Activated CD8-positive, alpha-beta T cell treated with anti-CD3 and anti-CD28 coated beads, Interleukin-2, amount 10 ng/mL, durations not matched to agents 7 days and 5 days (primary cell): ENCODE data around the gene DBF4B. TPM values are rescaled to one million over a fixed set of nuclear protein-coding genes. Genes with fewer than 3 reads are reported as not detected.
"Not testable (repeated sequence)": the region's sequence is repeated elsewhere in the genome, so short reads cannot be mapped to it uniquely, and the experiment has no call there.

Experiments
- ATAC-seq: fragments of 150-1000 bp; cut with Tn5 transposase; one replicate; pipeline ENCODE4 v1.10.0; 2021; ENCODE audit warnings: moderate library complexity
- CTCF ChIA-PET: fragments of 350-600 bp; sonication (Branson Sonifier 250); formaldehyde crosslinking; loops from one replicate; lab custom pipeline; 2021; ENCODE audit warnings: antibody characterized with exemption; lab: Charles Lee
- POLR2A ChIA-PET: fragments of 350-600 bp; sonication (Branson Sonifier 250); formaldehyde crosslinking; loops from one replicate; lab custom pipeline; 2021; ENCODE audit warnings: antibody characterized with exemption; lab: Charles Lee
- DNase-seq: peaks from one replicate; pipeline ENCODE4 v3.0.0-alpha.2; 2020
- H3K27ac Mint-ChIP-seq: one replicate; pipeline ENCODE4 v1.8.0; 2021; ENCODE audit warnings: mild to moderate bottlenecking, mixed read lengths
- H3K27me3 Mint-ChIP-seq: one replicate; pipeline ENCODE4 v1.8.0; 2021; ENCODE audit warnings: low read depth, mixed read lengths
- H3K36me3 Mint-ChIP-seq: one replicate; pipeline ENCODE4 v1.8.0; 2021; ENCODE audit warnings: low read depth, mixed read lengths
- H3K4me1 Mint-ChIP-seq: one replicate; pipeline ENCODE4 v1.8.0; 2021; ENCODE audit warnings: low read depth, mixed read lengths
- H3K4me3 Mint-ChIP-seq: one replicate; pipeline ENCODE4 v1.8.0; 2021; ENCODE audit warnings: mild to moderate bottlenecking, mixed read lengths
- H3K9me3 Mint-ChIP-seq: one replicate; pipeline ENCODE4 v1.8.0; 2022; ENCODE audit warnings: mixed read lengths; ENCODE audit not compliant: insufficient read depth
- total RNA-seq, 2 experiments: library from RNA; stranded (reverse); gene quantifications; one replicate each; pipeline ENCODE4 v1.2.3, GENCODE V29; 2021

DBF4B gene
- total RNA-seq, 2 experiments from 2014 or later, result 35.1 to 36.4 TPM

- peak overlapping the region; percentile 98 for H3K4me3 Mint-ChIP-seq
- POLR2A ChIA-PET, result interaction anchor here (0.6 to 2.5 kb wide), 6 partner anchors 19 to 267 kb away, joined by 3 to 21 read pairs (median 4); partner anchors contain the start of genes DBF4B, EFTUD2 and GPATCH8
- DNase-seq, result no peak
- ATAC-seq, result peak; percentile 14
- H3K4me1 Mint-ChIP-seq, result peaks cover 28% of the 10 kb centered on the region
- peaks cover 4% of the 10 kb centered on the region for H3K36me3 Mint-ChIP-seq
- H3K27ac Mint-ChIP-seq, result peak overlapping the region; percentile 93
- CTCF ChIA-PET, result interaction anchor here (0.8 to 4.0 kb wide), 4 partner anchors 16 to 156 kb away, joined by 5 to 21 read pairs (median 8); partner anchors contain the start of gene DBF4B
- no peaks in the 10 kb centered on the region for H3K9me3 Mint-ChIP-seq
- no peaks in the 10 kb centered on the region for H3K27me3 Mint-ChIP-seq
Measured at GRCh38 chr17:44688675-44689476, 19.6 kb upstream of the DBF4B start.

GRCh38 chr17:44689477-44690217 lies 18.8 kb upstream of the DBF4B start, which contains the start of gene CCDC43:
Gene CCDC43 (minus strand): TSS chr17:44689776. CDS start chr17:44689753, 23 bp downstream.
- peaks cover 28% of the 10 kb centered on the region for H3K4me1 Mint-ChIP-seq
- no peaks in the 10 kb centered on the region for H3K9me3 Mint-ChIP-seq
- ChIA-PET POLR2A (interaction anchor here (0.6 to 2.5 kb wide), 9 partner anchors 15 to 266 kb away, joined by 3 to 21 read pairs (median 4); partner anchors contain the start of genes DBF4B, EFTUD2 and GPATCH8), CTCF (interaction anchor here (0.8 to 4.0 kb wide), 8 partner anchors 8 to 156 kb away, joined by 3 to 21 read pairs (median 4); partner anchors contain the start of gene DBF4B)
- peak; percentile 94 for DNase-seq
- peak within 1 kb of the TSS; percentile 93 for H3K27ac Mint-ChIP-seq
- H3K4me3 Mint-ChIP-seq, result peak within 1 kb of the TSS; percentile 98
- peaks cover 3% of the 10 kb centered on the region for H3K36me3 Mint-ChIP-seq
- no peaks in the 10 kb centered on the region for H3K27me3 Mint-ChIP-seq
- peak; percentile 99 for ATAC-seq

GRCh38 chr17:44690746-44691306 lies 17.6 kb upstream of the DBF4B start:
- Mint-ChIP-seq H3K4me1 (peaks cover 28% of the 10 kb centered on the region), H3K4me3 (peak overlapping the region; percentile 98)
- CTCF ChIA-PET, result interaction anchor here (0.6 to 4.0 kb wide), 13 partner anchors 8 to 187 kb away, joined by 3 to 21 read pairs (median 3); partner anchors contain the start of gene DBF4B
- H3K27me3 Mint-ChIP-seq, H3K27ac Mint-ChIP-seq, H3K36me3 Mint-ChIP-seq, H3K9me3 Mint-ChIP-seq, ATAC-seq: not testable (repeated sequence)
- POLR2A ChIA-PET, result interaction anchor here (2.2 to 2.5 kb wide), 2 partner anchors 17 kb away, joined by 6 to 21 read pairs; partner anchors contain the start of gene DBF4B
- peak; percentile 34 for DNase-seq

GRCh38 chr17:44693609-44694008 lies 14.9 kb upstream of the DBF4B start:
- Mint-ChIP-seq H3K4me3 (no peak overlapping the region), H3K4me1 (peaks cover 17% of the 10 kb centered on the region), H3K27ac (no peak overlapping the region), H3K9me3 (no peaks in the 10 kb centered on the region), H3K27me3 (no peaks in the 10 kb centered on the region), H3K36me3 (no peaks in the 10 kb centered on the region)
- ATAC-seq (no peak), DNase-seq (no peak)
- POLR2A ChIA-PET, result no interaction called here
- CTCF ChIA-PET, result no interaction called here

- CTCF ChIA-PET, result interaction anchor here (1.5 kb wide), 1 partner anchor 10 kb away, joined by 7 read pairs; the partner anchor contains the start of gene CCDC43
- H3K4me3 Mint-ChIP-seq, H3K27ac Mint-ChIP-seq, H3K9me3 Mint-ChIP-seq, H3K4me1 Mint-ChIP-seq, H3K36me3 Mint-ChIP-seq, ATAC-seq, POLR2A ChIA-PET, H3K27me3 Mint-ChIP-seq, DNase-seq: not testable (repeated sequence)
Measured at GRCh38 chr17:44700288-44700687, 8.2 kb upstream of the DBF4B start.

GRCh38 chr17:44707755-44708400 lies 587 bp upstream of the DBF4B start:
- Mint-ChIP-seq H3K4me3 (no peak overlapping the region), H3K27ac (no peak overlapping the region), H3K4me1 (peaks cover 5% of the 10 kb centered on the region), H3K27me3 (peaks cover 7% of the 10 kb centered on the region), H3K36me3 (peaks cover 5% of the 10 kb centered on the region), H3K9me3 (no peaks in the 10 kb centered on the region)
- ChIA-PET CTCF (interaction anchor here (1.1 to 2.8 kb wide), 2 partner anchors 18 to 174 kb away, joined by 5 to 21 read pairs; partner anchors contain the start of gene CCDC43), POLR2A (interaction anchor here (0.7 to 2.4 kb wide), 4 partner anchors 13 to 72 kb away, joined by 3 to 21 read pairs (median 4); partner anchors contain the start of gene CCDC43)
- DNase-seq (no peak), ATAC-seq (no peak)

GRCh38 chr17:44719444-44719843 lies 11.0 kb downstream of the DBF4B start:
- Mint-ChIP-seq H3K27ac (no peak overlapping the region), H3K4me3 (no peak overlapping the region), H3K9me3 (no peaks in the 10 kb centered on the region), H3K36me3 (peaks cover 30% of the 10 kb centered on the region), H3K4me1 (no peaks in the 10 kb centered on the region), H3K27me3 (no peaks in the 10 kb centered on the region)
- ATAC-seq, result no peak
- ChIA-PET CTCF (no interaction called here), POLR2A (interaction anchor here (0.6 kb wide), 1 partner anchor 70 kb away, joined by 3 read pairs; no protein-coding TSS in a partner anchor)
- DNase-seq, result no peak

GRCh38 chr17:44722254-44722653 lies 13.8 kb downstream of the DBF4B start:
- ChIA-PET POLR2A (no interaction called here), CTCF (no interaction called here)
- H3K9me3 Mint-ChIP-seq, result no peaks in the 10 kb centered on the region
- H3K36me3 Mint-ChIP-seq, result peaks cover 27% of the 10 kb centered on the region
- H3K27ac Mint-ChIP-seq, result no peak overlapping the region
- no peak overlapping the region for H3K4me3 Mint-ChIP-seq
- ATAC-seq (no peak), DNase-seq (no peak)
- H3K27me3 Mint-ChIP-seq, result no peaks in the 10 kb centered on the region
- no peaks in the 10 kb centered on the region for H3K4me1 Mint-ChIP-seq

GRCh38 chr17:44726121-44726520 lies 17.7 kb downstream of the DBF4B start:
- peaks cover 32% of the 10 kb centered on the region for H3K36me3 Mint-ChIP-seq
- H3K9me3 Mint-ChIP-seq, ATAC-seq, H3K27me3 Mint-ChIP-seq, CTCF ChIA-PET, DNase-seq, H3K4me1 Mint-ChIP-seq, H3K27ac Mint-ChIP-seq, POLR2A ChIA-PET, H3K4me3 Mint-ChIP-seq: not testable (repeated sequence)

GRCh38 chr17:44733753-44734152 lies 25.3 kb downstream of the DBF4B start:
- no peak for DNase-seq
- H3K36me3 Mint-ChIP-seq, result peaks cover 58% of the 10 kb centered on the region
- no peaks in the 10 kb centered on the region for H3K27me3 Mint-ChIP-seq
- CTCF ChIA-PET, result no interaction called here
- POLR2A ChIA-PET, result no interaction called here
- no peaks in the 10 kb centered on the region for H3K9me3 Mint-ChIP-seq
- no peaks in the 10 kb centered on the region for H3K4me1 Mint-ChIP-seq
- no peak for ATAC-seq
- no peak overlapping the region for H3K4me3 Mint-ChIP-seq
- H3K27ac Mint-ChIP-seq, result no peak overlapping the region

GRCh38 chr17:44734272-44734671 lies 25.8 kb downstream of the DBF4B start:
- no peaks in the 10 kb centered on the region for H3K27me3 Mint-ChIP-seq
- no peak for ATAC-seq
- no peaks in the 10 kb centered on the region for H3K9me3 Mint-ChIP-seq
- peaks cover 58% of the 10 kb centered on the region for H3K36me3 Mint-ChIP-seq
- CTCF ChIA-PET, result no interaction called here
- no peak overlapping the region for H3K4me3 Mint-ChIP-seq
- H3K27ac Mint-ChIP-seq, result no peak overlapping the region
- H3K4me1 Mint-ChIP-seq, result no peaks in the 10 kb centered on the region
- POLR2A ChIA-PET, result no interaction called here
- DNase-seq, result no peak
